BJ (cell line): Measurements from ENCODE around the gene AEBP1. TPM values are rescaled to one million over a fixed set of nuclear protein-coding genes. Genes with fewer than 3 reads are reported as not detected.

Source experiments
- CTCF ChIA-PET: fragments of 350-600 bp; formaldehyde crosslinking; extraction: SDS; loops from one replicate; lab custom pipeline; 2021; ENCODE audit warnings: antibody characterized with exemption, inconsistent platforms; lab: Yijun Ruan, JAX
- POLR2A ChIA-PET: fragments of 300-600 bp; sonication (Branson Sonifier 250); formaldehyde crosslinking; extraction: SDS; loops from one replicate; lab custom pipeline; 2021; ENCODE audit warnings: antibody characterized with exemption; lab: Charles Lee
- DNase-seq: peaks from one replicate; pipeline ENCODE4 v3.0.0-alpha.2; 2011; ENCODE audit warnings: low read depth
- H3K27me3 ChIP-seq: 2 replicates; pipeline ENCODE4 v1.6.0; 2011; ENCODE audit warnings: low read length; ENCODE audit not compliant: control insufficient read depth, insufficient read depth
- H3K36me3 ChIP-seq: 2 replicates; pipeline ENCODE4 v1.5.1; 2011; ENCODE audit warnings: low read length; ENCODE audit not compliant: control insufficient read depth, insufficient read depth
- H3K4me3 ChIP-seq: 2 replicates; pipeline ENCODE4 v1.5.1; 2011; ENCODE audit warnings: low read depth, mild to moderate bottlenecking, control low read depth, low read length
- polyA plus RNA-seq: library from polyadenylated mRNA; depleted of rRNA; stranded (reverse); fragments of >200 nt; gene quantifications from 2 replicates; pipeline ENCODE4 v1.2.3, GENCODE V29; 2011
- TF ChIP-seq, protein P1 (sequence below): IDR thresholded peaks from 2 replicates; pipeline ENCODE4 v1.5.1; 2011; ENCODE audit warnings: low read depth, mild to moderate bottlenecking, control low read depth, inconsistent platforms, low read length, moderate library complexity; ENCODE audit not compliant: insufficient read depth

AEBP1 gene
- polyA plus RNA-seq, 1 experiment = 117 TPM

DNA sequence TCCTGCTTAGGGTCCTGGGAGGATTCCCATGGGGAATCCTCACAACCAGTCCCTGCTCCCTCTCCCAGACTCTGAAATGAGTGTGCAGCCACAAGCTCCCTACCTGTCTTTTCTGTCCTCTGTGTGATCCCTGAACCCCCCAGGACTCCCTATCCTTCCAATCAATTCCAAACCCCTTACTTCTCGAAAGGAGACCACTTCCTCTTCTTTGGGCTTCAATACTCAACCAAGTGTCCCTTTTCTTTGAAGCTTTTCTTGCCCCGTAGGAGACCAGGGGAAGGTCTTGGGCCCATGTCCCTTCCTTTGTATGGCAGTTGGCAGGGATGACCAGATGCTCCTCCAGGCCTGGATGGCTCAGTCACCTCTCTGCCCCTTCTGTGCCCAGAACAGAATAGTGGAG lies 1.7 kb downstream of the AEBP1 start:
- ChIA-PET POLR2A (interaction anchor here (0.5 kb wide), 1 partner anchor 18 kb away, joined by 3 read pairs; no protein-coding TSS in a partner anchor), CTCF (interaction anchor here (0.7 to 1.0 kb wide), 3 partner anchors 9 to 91 kb away, joined by 3 to 4 read pairs (median 3); no protein-coding TSS in a partner anchor)
- H3K4me3 ChIP-seq = peak overlapping the region; percentile 49
- H3K36me3 ChIP-seq = peaks cover 34% of the 10 kb centered on the region
- no peak for DNase-seq
- TF ChIP-seq, protein P1, sequence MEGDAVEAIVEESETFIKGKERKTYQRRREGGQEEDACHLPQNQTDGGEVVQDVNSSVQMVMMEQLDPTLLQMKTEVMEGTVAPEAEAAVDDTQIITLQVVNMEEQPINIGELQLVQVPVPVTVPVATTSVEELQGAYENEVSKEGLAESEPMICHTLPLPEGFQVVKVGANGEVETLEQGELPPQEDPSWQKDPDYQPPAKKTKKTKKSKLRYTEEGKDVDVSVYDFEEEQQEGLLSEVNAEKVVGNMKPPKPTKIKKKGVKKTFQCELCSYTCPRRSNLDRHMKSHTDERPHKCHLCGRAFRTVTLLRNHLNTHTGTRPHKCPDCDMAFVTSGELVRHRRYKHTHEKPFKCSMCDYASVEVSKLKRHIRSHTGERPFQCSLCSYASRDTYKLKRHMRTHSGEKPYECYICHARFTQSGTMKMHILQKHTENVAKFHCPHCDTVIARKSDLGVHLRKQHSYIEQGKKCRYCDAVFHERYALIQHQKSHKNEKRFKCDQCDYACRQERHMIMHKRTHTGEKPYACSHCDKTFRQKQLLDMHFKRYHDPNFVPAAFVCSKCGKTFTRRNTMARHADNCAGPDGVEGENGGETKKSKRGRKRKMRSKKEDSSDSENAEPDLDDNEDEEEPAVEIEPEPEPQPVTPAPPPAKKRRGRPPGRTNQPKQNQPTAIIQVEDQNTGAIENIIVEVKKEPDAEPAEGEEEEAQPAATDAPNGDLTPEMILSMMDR = no peak
- H3K27me3 ChIP-seq = no peaks in the 10 kb centered on the region

DNA sequence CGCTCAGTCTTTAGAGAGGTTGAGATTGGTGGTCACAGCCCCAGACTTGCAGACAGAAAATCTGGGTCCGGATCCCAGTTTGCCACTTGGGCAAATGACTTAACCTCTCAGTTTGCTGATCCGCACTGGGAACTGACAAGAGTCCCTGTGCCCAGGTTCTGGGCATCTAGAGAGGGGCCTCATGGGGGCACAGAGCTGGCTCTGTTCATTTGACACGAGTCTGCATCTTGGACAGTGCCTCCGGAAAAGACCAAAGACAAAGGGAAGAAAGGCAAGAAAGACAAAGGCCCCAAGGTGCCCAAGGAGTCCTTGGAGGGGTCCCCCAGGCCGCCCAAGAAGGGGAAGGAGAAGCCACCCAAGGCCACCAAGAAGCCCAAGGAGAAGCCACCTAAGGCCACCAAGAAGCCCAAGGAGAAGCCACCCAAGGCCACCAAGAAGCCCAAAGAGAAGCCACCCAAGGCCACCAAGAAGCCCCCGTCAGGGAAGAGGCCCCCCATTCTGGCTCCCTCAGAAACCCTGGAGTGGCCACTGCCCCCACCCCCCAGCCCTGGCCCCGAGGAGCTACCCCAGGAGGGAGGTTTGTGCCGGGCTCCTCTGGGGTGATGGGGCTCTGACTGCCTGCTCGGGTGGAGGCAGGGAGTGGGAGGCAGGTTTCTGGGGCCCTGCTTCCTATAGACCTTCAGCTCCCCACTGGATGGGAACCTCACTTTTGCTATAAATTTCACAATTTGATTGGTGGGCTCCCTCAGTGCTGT lies 2.3 kb downstream of the AEBP1 start:
- H3K36me3 ChIP-seq = peaks cover 41% of the 10 kb centered on the region
- peak overlapping the region; percentile 49 for H3K4me3 ChIP-seq
- CTCF ChIA-PET = interaction anchor here (1.2 kb wide), 1 partner anchor 9 kb away, joined by 4 read pairs; no protein-coding TSS in a partner anchor
- POLR2A ChIA-PET = interaction anchor here (0.5 kb wide), 1 partner anchor 17 kb away, joined by 3 read pairs; no protein-coding TSS in a partner anchor
- TF ChIP-seq, protein P1 = no peak
- no peaks in the 10 kb centered on the region for H3K27me3 ChIP-seq
- DNase-seq = no peak

DNA sequence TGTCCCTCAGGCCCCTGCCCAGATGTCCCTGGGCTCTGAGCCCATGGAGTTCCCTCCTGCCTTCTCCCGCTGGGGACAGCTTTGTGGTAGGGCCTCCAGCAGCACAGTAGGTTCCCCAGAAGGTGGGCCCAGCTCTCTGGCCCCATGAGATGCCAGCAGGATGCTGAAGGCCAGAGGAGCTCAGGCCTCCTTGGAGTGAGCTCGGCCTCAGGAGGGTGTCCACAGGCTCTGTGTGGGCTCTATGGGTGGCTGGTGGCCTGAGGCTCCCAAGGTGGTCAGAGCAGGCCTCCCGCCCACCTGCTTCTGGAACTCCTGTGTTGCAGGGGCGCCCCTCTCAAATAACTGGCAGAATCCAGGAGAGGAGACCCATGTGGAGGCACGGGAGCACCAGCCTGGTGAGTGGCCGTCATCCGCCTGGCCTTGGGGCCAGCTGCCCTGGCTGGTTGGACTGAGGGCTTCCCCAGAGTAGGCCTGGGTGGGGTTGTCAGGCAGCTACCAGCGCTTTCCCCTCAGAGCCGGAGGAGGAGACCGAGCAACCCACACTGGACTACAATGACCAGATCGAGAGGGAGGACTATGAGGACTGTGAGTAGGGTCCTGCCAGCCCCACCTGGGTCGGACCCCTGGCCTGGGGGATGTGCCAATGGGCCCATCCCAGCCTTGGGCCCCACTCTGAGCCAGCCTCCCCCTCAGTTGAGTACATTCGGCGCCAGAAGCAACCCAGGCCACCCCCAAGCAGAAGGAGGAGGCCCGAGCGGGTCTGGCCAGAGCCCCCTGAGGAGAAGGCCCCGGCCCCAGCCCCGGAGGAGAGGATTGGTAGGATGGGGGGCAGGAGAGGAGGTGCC lies 3.2 kb downstream of the AEBP1 start:
- DNase-seq = no peak
- H3K27me3 ChIP-seq = no peaks in the 10 kb centered on the region
- POLR2A ChIA-PET = no interaction called here
- TF ChIP-seq, protein P1 = no peak
- CTCF ChIA-PET = interaction anchor here (1.2 kb wide), 1 partner anchor 8 kb away, joined by 4 read pairs; no protein-coding TSS in a partner anchor
- H3K4me3 ChIP-seq = peak overlapping the region; percentile 7
- H3K36me3 ChIP-seq = peaks cover 48% of the 10 kb centered on the region

DNA sequence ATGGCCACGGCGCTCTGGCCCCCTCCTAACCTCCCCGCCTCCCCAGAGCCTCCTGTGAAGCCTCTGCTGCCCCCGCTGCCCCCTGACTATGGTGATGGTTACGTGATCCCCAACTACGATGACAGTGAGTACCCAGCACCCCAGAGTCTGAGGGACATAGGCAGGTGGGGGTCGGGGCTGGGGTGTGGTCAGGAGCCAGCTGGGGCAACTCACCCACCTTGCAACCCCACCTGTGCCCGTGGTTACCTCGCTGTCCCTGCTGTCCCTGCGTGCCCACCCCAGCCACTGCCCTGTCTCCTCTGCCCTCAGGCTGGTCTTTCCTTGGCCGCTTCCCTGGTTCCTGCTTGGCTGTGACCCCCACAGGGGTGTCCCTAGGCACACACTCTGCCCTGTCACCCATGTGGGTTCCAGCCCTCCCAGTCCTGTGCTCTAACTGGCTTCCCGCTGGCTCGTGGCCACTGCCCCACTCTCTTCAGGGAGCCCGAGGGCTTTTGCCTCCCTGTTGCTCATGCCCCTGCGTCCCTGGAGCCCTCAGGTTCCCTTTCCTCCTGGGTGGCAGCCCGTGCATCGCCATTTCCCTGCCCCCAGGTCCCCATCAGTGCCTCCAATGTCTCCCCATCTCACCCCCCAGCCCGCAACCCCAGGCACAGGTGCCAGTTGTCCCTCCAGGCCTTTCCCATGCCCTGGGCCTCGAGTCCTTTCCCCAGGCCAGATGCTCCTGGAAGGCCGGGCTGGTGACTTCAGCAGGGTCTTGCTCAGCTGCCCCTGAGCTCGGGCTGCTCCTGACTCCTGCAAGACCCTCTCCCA lies 4.0 kb downstream of the AEBP1 start:
- no peaks in the 10 kb centered on the region for H3K27me3 ChIP-seq
- H3K4me3 ChIP-seq = no peak overlapping the region
- TF ChIP-seq, protein P1 = no peak
- CTCF ChIA-PET = interaction anchor here (1.3 kb wide), 1 partner anchor 23 kb away, joined by 5 read pairs; no protein-coding TSS in a partner anchor
- POLR2A ChIA-PET = no interaction called here
- DNase-seq = no peak
- H3K36me3 ChIP-seq = peaks cover 56% of the 10 kb centered on the region
